ENCODE results near the gene NFKB1.
"Not testable (repeated sequence)": the region's sequence is repeated elsewhere in the genome, so short reads cannot be mapped to it uniquely, and the experiment has no call there.

NFKB1 gene, protein sequence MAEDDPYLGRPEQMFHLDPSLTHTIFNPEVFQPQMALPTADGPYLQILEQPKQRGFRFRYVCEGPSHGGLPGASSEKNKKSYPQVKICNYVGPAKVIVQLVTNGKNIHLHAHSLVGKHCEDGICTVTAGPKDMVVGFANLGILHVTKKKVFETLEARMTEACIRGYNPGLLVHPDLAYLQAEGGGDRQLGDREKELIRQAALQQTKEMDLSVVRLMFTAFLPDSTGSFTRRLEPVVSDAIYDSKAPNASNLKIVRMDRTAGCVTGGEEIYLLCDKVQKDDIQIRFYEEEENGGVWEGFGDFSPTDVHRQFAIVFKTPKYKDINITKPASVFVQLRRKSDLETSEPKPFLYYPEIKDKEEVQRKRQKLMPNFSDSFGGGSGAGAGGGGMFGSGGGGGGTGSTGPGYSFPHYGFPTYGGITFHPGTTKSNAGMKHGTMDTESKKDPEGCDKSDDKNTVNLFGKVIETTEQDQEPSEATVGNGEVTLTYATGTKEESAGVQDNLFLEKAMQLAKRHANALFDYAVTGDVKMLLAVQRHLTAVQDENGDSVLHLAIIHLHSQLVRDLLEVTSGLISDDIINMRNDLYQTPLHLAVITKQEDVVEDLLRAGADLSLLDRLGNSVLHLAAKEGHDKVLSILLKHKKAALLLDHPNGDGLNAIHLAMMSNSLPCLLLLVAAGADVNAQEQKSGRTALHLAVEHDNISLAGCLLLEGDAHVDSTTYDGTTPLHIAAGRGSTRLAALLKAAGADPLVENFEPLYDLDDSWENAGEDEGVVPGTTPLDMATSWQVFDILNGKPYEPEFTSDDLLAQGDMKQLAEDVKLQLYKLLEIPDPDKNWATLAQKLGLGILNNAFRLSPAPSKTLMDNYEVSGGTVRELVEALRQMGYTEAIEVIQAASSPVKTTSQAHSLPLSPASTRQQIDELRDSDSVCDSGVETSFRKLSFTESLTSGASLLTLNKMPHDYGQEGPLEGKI

DNA sequence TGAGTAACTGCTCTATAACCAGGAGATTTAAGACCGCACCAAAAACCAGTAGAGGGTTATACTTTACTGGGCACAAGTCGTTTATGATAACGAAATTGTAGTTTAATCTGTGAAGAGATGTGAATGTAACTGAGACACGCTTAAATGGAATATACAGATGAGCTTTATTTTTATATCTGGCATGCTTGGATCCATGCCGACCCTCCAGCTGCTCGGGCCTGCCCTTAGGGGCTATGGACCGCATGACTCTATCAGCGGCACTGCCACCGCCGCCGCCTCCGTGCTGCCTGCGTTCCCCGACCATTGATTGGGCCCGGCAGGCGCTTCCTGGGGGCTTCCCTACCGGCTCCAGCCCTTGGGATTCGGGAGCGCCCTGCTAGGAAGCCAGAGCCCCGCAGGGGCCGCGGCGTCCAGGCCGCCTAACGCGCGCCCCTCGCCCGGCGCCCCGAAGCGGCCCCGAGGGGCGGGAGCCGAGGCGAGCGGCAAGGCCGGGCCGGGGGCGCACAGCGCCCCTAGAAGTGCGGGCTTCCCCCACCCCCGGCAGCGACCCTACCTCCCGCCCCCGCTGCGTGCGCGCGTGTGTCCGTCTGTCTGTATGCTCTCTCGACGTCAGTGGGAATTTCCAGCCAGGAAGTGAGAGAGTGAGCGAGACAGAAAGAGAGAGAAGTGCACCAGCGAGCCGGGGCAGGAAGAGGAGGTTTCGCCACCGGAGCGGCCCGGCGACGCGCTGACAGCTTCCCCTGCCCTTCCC lies at the start of gene NFKB1:
Gene NFKB1 (plus strand): TSS at position 664 of the 751 bp plus-strand sequence. CDS start 24,160 bp downstream, outside the sequence.
- DNase-seq (ENCODE audit: low read depth): peak; percentile 55

DNA sequence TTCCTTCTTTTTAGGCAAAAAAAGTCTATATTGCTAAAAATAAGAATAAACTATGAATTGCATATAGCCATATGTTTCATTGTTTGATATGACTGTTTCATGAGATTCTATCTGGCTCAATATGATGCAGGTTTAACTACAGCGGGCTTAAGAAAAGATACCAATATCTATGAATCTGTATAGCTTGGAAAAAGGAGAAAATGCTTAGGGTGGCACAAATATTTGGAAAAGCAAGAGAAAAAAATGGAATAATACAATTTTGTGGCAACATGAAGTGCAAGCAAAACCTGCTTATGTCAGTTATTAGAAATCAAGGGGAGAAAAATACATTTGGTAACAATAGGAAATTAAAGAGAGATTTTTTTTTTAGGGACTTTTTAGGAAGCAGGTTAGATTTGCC lies 48.3 kb upstream of the NFKB1 start:
- DNase-seq (ENCODE audit: low read depth): no peak

DNA sequence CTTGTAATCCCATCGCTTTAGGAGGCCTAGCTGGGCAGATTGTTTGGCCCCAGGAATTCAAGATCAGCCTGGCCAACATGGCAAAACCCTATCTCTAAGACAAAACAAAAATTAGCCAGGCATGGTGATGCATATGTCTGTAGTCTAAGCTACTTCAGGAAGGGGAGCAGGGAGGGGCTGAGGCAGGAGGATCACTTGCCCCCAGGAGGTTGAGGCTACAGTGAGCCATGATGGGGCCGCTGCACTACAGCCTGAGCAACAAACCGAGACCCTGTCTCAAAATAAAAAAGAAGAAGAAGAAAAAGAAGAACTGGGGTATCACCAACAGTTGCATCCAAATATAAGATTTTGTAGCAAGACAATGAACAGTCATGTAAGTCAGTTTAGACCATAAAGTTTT lies 47.3 kb upstream of the NFKB1 start:
- no peak for DNase-seq (ENCODE audit: low read depth)

DNA sequence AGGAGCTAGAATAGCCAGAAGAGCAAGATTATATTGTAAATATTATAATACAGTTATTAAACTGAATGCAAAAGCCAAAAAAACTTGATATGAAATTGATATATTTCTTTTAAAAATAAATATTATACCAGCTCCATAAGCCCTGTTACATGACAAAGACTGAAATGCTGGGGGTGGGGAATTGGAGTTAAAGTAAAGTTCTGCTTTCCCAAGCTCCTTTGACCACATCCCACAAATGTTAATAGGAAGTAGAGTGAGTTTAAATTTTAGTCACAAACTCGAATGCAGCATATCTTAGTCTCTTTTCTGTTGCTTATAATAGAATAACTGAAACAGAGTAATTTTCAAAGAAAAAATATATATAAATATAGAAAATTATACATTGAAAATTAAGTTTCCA lies 46.9 kb upstream of the NFKB1 start:
- no peak for DNase-seq (ENCODE audit: low read depth)

DNA sequence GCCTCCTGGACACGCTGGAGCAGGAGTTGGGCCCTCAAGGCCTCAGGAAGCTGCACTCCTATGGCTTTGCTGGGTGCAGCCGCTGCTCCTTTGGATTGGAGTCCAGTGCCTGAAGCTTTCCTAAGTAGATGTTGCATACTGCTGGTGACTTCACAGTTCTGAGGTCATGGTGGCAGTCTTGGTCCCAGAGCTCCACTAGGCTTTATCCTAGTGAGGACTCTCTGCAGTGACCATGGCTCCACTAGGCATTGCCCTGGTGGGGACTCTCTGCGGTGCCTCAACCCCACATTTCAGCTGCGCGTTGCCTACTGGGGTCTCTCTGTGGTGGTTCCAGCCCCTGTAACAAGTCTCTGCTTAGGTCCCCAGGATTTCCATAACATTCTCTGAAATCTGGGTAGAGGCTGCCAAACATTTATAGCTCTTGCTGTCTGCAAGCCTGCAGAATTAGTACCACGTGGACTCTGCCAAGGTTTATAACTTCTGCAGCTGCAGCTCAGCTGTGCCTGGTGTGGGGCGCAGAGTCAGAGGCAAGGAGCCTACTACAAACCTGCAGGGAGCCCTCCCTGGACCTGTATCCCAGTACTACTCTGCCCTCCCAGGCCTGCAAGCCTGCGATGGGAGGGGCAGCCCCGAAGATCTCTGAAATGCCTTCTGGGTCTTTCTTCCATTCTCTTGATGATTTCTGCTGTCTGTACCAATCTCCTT lies 46.0 kb upstream of the NFKB1 start:
- DNase-seq (ENCODE audit: low read depth): no peak

DNA sequence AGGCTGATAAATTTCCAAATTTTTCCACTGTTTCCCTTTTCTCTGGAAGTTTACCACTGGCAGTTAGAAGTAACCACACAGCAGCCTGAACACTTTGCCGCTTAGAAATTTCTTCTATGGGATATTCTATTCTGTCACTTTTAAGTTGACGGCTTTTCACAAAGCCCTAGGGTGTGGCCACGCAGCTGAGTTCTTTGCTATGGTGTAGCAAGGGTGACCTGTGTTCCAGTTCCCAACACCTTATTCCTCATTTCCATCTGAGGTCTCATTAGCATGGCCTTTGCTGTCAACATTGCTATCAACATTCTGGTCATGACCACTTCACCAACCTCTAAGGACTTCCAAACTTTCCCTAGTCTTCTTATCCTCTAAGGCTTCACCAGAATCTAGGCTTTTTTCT lies 45.4 kb upstream of the NFKB1 start:
- DNase-seq (ENCODE audit: low read depth): no peak

DNA sequence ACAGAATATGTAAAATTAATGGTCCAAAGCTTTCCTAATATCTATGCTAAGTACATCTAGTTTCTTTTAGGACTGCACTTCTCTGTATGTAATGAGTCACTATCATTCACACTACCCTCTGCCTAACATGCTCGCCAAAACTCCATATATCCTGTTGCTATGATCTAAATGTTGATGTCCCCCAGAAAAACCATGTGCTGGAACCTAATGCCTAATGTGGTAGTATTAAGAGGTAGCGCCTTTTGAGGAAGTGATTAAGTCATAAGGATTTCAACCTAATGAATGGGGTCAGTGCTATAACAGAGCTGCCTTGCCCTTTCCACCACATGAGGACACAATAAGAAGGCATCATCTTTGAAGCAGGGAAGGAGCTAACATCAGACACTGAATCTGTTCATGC lies 34.9 kb upstream of the NFKB1 start:
- DNase-seq (ENCODE audit: low read depth): no peak

DNA sequence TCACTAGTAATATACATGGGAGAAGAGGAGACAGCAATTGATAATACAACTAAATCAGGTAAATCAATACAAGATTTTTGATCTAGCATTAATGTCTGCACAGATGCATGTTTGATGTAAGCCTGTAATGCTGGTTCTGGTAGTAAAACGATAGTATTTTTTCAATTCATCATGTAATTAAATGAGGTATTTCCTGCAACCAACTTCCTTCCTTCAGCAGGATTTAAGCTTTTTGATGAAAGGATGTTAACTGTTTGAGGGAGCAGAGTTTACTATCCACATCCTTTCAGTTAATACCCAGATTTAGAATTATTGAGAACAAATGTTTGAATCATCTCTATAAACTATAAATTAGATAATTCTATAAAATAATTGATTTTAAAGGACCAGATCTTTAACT lies 31.4 kb upstream of the NFKB1 start:
- no peak for DNase-seq (ENCODE audit: low read depth)

DNA sequence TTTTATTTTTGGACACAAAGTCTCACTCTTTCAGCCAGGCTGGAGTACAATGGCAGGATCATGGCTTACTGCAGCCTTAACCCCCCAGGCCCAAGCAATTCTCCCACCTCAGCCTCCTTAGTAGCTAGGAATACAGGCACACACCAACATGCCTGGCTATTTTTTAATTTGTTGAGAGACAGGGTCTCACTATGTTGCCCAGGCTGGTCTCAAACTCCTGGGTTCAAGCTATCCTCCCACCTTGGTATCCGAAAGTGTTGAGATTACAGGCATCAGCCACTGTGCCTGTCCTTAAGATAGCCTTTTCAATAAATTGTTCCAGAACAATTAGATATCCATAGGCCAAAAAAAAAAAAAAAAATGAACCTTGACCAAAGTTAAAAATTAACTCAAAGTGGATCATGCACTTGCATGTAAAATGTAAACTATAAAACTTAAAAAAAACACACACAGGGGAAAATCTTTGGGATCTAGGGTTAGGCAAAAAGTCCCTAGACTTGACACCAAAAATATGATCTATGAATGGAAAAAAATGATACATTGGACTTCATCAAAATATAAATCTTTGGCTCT lies 28.6 kb upstream of the NFKB1 start:
- no peak for DNase-seq (ENCODE audit: low read depth)

DNA sequence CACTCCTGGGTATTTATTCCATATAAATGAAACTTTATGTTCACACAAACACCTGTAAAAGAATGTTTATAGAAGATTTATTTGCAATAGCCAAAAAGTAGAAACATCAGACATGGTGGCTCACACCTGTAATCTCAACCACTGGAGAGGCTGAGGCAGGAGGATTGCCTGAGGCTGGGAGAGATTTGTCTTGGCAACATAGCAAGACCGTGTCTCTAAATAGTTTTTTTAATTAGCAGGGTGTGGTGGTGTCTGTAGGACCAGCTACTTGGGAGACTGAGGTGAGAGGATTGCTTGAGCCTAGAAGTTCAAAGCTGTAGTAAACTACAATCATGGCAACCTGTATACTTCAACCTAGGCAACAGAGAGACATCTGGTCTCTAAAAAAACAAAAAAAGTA lies 27.7 kb upstream of the NFKB1 start:
- no peak for DNase-seq (ENCODE audit: low read depth)

DNA sequence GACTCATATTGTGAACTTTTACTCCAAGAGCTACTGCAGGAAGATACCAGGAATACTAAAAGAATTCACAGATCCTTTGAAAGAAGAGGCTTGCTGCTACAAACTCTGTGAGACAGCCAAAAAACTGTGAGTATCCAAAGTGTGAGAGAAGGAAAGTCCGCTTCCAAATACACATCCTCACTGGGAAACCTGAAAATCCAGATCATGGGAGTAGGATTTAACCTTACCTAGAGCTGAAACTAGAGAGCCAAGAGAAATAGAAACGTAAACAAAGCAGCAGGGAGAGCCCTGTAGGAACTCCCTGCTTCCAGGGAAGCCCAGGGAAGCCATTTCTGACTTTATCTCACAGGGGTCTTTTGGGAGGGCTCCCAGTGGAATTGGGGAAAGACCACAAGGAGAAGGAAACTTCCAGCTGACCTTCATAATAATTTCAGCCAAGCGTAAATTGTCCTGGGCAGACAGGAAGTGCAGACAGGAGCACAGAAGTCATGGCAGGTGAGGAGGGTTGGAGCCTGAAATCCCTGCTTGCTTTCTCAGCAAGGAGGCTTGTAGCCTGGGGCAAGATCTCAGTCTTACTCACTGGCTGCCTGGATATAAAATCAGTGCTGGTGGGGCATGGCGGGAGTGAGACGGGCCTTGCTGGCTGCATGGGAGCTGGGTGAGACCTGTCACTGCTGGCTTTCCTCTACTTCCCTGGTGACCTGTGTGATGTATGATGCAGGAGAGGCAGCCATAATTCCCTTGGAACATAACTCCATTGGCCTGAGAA lies 26.2 kb upstream of the NFKB1 start:
- no peak for DNase-seq (ENCODE audit: low read depth)

DNA sequence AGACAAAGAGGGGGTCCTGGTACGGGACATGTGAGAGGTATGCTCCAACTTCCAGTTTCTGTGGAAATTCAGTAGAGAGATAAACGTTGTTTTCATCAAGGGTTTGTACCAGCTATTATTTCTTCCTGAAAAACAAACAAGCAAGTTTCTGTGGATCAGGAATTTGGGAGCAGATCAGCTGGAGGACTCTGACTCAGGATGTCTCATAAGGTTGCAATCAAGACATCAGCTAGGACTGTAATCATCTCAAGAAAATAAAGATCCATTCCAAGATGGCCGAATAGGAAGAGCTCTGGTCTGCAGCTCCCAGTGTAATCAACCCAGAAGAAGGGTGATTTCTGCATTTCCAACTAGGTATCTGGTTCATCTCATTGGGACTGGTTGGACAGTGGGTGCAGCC lies 23.5 kb upstream of the NFKB1 start:
- no peak for DNase-seq (ENCODE audit: low read depth)

DNA sequence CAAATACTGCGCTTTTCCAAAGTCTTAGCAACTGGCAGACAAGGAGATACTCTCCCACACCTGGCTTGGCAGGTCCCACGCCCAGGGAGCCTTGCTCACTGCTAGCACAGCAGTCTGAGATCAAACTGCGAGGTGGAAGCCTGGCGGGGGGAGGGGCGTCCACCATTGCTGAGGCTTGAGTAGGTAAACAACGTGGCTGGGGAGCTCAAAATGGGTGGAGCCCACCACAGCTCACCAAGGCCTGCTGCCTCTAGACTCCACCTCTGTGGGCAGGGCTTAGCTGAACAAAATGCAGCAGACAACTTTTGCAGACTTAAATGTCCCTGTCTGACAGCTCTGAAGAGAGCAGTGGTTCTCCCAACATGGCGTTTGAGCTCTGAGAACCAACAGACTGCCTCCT lies 23.0 kb upstream of the NFKB1 start:
- DNase-seq (ENCODE audit: low read depth): no peak

DNA sequence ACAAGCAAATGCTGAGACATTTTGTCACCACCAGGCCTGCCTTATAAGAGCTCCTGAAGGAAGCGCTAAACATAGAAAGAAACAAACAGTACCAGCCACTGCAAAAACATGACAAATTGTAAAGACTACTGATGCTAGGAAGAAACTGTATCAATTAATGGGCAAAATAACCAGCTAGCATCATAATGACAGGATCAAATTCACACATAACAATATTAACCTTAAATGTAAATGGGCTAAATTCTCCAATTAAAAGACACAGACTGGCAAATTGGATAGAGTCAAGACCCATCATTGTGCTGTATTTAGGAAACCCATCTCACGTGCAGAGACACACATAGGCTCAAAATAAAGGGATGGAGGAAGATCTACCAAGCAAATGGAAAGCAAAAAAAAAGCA lies 21.3 kb upstream of the NFKB1 start:
- not testable (repeated sequence) for DNase-seq (ENCODE audit: low read depth)

DNA sequence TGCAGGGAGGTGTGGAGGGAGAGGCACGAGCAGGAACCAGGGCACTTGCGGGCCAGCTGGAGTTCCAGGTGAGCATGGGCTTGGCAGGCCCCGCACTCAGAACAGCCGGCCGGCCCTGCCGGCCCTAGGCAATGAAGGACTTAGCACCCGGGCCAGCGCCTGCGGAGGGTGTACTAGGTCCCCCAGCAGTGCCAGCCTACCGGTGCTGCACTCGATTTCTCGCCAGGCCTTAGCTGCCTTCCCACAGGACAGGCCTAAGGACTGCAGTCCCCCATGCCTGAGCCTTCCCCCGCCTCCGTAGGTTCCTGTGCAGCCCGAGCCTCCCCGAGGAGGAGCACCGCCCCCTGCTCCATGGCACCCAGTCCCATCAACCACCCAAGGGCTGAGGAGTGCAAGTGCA lies 18.0 kb upstream of the NFKB1 start:
- no peak for DNase-seq (ENCODE audit: low read depth)

DNA sequence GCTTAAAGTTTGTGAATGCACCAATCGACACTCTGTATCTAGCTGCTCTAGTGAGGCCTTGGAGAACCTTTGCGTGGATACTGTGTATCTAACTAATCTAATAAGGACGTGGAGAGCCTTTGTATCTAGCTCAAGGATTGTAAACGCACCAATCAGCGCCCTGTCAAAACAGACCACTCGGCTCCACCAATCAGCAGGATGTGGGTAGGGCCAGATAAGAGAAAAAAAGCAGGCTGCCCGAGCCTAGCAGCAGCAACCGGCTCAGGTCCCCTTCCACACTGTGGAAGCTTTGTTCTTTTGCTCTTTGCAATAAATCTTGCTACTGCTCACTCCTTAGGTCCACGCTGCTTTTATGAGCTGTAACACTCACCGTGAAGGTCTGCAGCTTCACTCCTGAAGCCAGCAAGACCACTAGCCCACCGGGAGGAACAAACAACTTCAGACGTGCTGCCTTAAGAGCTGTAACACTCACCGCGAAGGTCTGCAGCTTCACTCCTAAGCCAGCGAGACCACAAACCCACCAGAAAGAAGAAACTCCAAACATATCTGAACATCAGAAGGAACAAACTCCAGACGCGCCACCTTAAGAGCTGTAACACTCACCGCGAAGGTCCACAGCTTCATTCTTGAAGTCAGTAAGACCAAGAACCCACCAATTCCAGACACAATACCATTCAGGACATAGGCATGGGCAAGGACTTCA lies 17.0 kb upstream of the NFKB1 start:
- not testable (repeated sequence) for DNase-seq (ENCODE audit: low read depth)

DNA sequence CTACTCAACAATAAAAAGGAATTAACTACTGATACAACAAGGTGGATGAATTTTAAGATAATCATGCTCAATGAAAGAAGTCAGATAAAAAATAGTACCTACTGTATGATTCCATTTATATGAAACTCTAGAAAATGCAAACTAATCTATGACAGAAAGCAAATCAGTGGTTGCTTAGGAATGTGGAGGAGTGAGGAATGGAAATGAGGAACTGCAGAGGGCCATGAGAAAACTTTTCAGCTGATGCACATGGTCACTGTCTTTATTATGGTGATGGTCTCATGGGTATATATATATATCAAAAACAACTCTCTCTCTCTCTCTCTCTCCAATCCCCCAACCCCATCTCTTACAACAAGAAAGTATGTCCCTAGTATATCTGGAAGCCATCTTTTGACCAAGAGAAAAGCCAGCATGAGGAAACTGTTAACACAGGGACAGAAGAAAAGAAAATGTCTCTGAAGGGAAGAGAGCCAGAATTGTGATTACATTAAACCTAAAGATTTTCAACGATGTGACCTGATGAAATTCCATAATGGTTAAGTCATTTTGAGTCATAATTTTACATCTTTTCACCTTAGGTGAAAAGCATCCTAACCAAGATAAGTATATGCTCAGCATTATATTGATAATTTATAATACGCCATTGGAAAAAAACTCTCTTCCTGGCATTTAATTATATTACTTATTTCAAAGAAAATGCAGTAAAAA lies 8.5 kb upstream of the NFKB1 start:
- no peak for DNase-seq (ENCODE audit: low read depth)

DNA sequence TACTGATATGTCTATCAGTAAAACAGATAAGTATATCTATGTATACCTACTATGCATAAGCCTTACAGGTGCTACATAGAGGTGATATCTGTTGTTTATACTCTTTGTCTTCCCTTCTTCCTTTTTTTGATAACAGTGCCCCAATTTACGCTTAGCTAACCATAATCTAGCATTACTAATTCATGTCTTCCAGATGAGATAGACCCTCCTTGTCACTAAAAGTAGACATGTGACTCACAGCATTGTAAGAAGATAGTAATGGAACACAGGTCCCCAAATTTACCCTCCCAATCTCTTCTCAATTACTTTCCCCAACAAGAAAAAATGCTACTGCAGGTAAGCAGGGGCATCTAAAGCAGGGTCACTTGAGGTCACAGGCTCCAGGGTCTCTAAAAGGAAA lies 7.9 kb upstream of the NFKB1 start:
- no peak for DNase-seq (ENCODE audit: low read depth)

DNA sequence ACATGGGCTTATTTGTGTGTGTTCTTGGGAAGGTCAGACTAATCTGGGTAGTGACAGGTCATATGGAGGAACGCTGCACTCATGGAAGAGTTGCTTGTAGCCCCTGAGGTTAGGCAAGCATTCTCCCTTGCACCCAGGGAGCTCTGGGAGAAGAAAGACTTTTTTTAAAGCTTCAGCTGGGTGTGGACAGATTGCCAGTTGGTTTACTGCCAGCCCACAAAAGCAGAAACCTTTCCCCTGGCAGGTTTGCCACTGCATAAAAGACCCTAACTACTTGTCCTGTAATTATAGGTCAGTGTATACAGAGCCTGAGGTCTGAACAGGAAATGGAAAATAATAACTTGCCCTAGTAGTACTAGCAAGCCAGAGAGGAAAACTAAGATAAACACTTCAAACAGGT lies 7.4 kb upstream of the NFKB1 start:
- DNase-seq (ENCODE audit: low read depth): no peak
